ENCODE measurements around the gene RABGGTA.

Gene RABGGTA

DNA sequence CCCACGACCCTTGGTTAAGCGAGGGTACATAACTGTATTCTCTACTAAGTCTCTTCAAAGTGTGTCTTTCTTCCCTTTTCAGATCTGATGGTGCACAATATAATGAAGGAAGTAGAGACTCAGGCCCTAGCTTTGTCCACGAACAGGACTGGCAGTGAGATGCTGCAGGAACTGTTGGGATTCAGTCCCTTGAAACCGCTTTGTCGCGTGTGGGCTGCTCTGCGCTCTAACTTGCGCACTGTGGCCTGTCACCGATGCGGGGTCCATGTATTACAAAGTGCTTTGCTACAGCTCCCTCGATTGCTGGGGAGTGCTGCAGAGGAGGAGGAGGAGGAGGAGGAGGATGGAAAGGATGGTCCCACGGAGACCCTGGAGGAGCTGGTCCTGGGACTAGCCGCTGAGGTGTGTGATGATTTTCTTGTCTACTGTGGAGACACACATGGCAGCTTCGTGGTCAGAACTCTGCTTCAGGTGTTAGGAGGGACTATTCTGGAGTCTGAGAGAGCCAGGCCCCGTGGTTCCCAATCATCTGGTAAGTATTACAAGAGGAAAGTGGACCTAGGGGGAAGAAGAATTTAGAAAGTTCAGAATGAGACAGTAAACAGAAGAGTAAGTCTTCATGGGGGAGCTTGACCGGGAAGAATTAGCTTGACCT is 29.1 kb upstream of the RABGGTA start:
- H3K4me1 ChIP-seq (ENCODE audit: control insufficient read depth in 2 of 2, insufficient read depth in 2 of 2, low read length in 2 of 2), result peaks cover 18% of the 10 kb centered on the region in 2 donors
- H3K27me3 ChIP-seq (ENCODE audit: control insufficient read depth in 2 of 2, insufficient read depth in 2 of 2, low read length in 2 of 2), result no peaks in the 10 kb centered on the region
- H3K9ac ChIP-seq (ENCODE audit: low read depth in 1 of 2, low read length in 2 of 2), result peak overlapping the region; percentile 80 to 94
- H3K27ac ChIP-seq (ENCODE audit: low read depth in 2 of 2, low read length in 2 of 2), result peak overlapping the region; percentile 90 to 91
- H3K4me3 ChIP-seq (ENCODE audit: low read length in 2 of 2), result peak overlapping the region; percentile 84 to 91
- peaks cover 46 to 50% of the 10 kb centered on the region in 2 donors for H3K36me3 ChIP-seq (ENCODE audit: control insufficient read depth in 2 of 2, insufficient read depth in 2 of 2, low read length in 2 of 2)
- H3K9me3 ChIP-seq (ENCODE audit: control insufficient read depth in 2 of 2, low read length in 2 of 2), result no peaks in the 10 kb centered on the region

DNA sequence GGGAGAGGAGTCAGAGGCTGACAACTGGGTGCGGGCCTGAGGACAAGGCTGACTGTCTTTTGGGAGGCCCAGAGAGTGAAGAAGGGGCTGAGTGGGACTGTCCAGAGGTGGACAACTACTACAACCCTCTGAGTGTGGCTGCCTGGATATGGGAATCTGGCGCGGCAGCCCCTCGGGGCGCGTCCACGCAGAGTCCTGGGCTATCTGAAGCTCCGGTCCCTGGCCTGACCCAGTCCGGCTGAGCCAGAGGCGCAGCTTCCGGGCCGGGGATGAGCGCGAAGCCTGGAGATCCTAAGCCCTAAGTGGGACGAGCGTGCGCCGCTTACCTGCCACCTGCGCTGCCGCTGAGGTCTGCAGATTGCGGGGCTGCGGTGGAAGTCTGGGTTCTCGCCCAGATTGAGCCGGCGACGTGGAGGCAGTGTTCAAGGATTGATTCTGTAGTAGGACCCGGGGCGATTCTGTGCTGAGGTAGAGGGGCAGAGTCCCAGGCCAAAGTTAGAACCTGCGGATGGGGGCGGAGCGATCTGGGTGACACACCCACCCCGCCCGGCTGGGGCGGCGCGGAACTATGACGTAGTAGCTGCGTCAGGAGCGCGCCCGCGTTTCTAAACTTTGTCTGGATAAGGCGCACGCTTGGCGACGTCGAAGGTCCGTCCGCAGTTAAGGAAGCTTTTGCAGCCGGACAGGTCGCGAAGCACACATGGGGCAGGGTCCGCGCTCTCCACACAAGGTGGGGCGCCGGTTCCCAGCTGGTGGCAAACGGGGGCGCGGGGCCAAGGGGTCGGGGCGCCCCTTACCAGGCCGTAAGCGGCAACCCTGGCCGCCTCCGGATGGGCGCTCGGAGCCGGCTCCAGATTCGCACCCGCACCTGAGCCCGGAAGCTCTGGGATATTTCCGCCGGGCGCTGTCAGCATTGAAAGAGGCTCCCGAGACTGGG is 28.1 kb upstream of the RABGGTA start, which contains the start of the genes DHRS1 and NOP9:
Gene DHRS1, minus strand, starts transcription at position 526 of the 937 bp plus-strand sequence. CDS start 674 bp downstream, outside the sequence.
Gene NOP9, plus strand, starts transcription at position 596 of the 937 bp plus-strand sequence. Its CDS starts 105 bp downstream, at position 701.
- Histone ChIP-seq H3K9ac (ENCODE audit: low read depth in 1 of 2, low read length in 2 of 2) (peak within 1 kb of the TSS; percentile 93 to 94), H3K9me3 (ENCODE audit: control insufficient read depth in 2 of 2, low read length in 2 of 2) (no peaks in the 10 kb centered on the region), H3K4me3 (ENCODE audit: low read length in 2 of 2) (peak within 1 kb of the TSS; percentile 84 to 91), H3K27ac (ENCODE audit: low read depth in 2 of 2, low read length in 2 of 2) (peak within 1 kb of the TSS; percentile 90 to 91), H3K4me1 (ENCODE audit: control insufficient read depth in 2 of 2, insufficient read depth in 2 of 2, low read length in 2 of 2) (peaks cover 18% of the 10 kb centered on the region in 2 donors), H3K36me3 (ENCODE audit: control insufficient read depth in 2 of 2, insufficient read depth in 2 of 2, low read length in 2 of 2) (peaks cover 39 to 44% of the 10 kb centered on the region in 2 donors), H3K27me3 (ENCODE audit: control insufficient read depth in 2 of 2, insufficient read depth in 2 of 2, low read length in 2 of 2) (no peaks in the 10 kb centered on the region)

DNA sequence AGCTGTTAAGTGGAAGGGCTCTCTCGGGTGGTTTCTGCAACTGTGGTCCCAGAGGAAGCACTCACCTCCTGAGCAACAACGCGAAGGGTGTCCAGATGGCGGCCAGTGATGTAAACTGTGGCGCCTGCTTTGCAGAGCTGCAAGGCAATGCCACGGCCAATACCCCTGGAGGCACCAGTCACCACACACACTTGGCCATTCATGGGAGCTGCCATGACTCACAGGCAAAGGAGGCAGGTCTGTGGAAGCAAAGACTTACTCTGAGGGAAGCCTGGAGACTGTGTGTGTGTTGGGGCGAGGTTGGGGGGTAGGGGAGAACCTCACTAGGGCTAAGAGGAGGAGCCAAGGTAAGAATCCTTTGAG is 27.5 kb upstream of the RABGGTA start:
- H3K4me3 ChIP-seq (ENCODE audit: low read length in 2 of 2), result peak overlapping the region; percentile 84 to 91
- peak overlapping the region; percentile 90 to 91 for H3K27ac ChIP-seq (ENCODE audit: low read depth in 2 of 2, low read length in 2 of 2)
- peaks cover 18% of the 10 kb centered on the region in 2 donors for H3K4me1 ChIP-seq (ENCODE audit: control insufficient read depth in 2 of 2, insufficient read depth in 2 of 2, low read length in 2 of 2)
- no peaks in the 10 kb centered on the region for H3K9me3 ChIP-seq (ENCODE audit: control insufficient read depth in 2 of 2, low read length in 2 of 2)
- H3K36me3 ChIP-seq (ENCODE audit: control insufficient read depth in 2 of 2, insufficient read depth in 2 of 2, low read length in 2 of 2), result peaks cover 32 to 37% of the 10 kb centered on the region in 2 donors
- no peaks in the 10 kb centered on the region for H3K27me3 ChIP-seq (ENCODE audit: control insufficient read depth in 2 of 2, insufficient read depth in 2 of 2, low read length in 2 of 2)
- peak overlapping the region; percentile 93 to 94 for H3K9ac ChIP-seq (ENCODE audit: low read depth in 1 of 2, low read length in 2 of 2)

DNA sequence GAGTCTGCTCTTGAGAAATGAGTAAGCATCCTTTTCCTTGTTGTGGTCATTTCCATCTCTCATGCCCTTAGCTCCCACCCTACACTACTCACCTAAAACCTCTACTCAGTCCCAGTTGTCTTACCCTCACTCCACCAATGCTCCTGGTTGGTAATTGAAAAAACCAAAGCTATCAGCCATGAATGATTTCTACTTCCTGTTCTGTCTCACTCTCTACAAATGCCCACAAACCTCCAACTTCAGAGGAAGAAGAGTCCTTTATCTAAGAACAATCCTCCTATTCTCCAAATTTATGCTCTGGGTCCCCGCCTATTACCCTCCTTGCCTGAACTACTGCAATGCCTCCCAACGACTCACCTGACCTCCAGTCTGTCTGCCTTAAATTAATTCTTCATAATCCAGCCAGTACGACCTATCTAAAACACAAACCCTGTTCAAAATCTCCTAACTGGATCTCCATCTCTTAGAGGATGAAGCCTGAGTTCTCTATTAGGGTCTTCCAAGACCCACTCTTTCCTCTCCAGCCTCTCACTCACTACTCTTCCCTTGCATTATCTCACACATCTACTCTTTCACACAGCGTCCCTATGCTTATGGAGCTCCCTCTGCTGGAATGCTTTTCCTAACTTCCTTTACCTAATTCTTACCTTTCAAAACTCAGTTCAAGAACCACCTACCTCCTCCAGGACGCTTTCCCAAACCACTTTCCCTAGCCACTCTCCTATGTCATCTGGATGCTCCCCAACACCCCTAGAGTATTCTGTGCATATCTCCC is 26.0 kb upstream of the RABGGTA start:
- Histone ChIP-seq H3K9ac (ENCODE audit: low read depth in 1 of 2, low read length in 2 of 2) (no peak overlapping the region), H3K4me3 (ENCODE audit: low read length in 2 of 2) (no peak overlapping the region), H3K27me3 (ENCODE audit: control insufficient read depth in 2 of 2, insufficient read depth in 2 of 2, low read length in 2 of 2) (no peaks in the 10 kb centered on the region), H3K27ac (ENCODE audit: low read depth in 2 of 2, low read length in 2 of 2) (peak overlapping the region in 1 of 2 donors; percentile 27), H3K9me3 (ENCODE audit: control insufficient read depth in 2 of 2, low read length in 2 of 2) (no peaks in the 10 kb centered on the region), H3K36me3 (ENCODE audit: control insufficient read depth in 2 of 2, insufficient read depth in 2 of 2, low read length in 2 of 2) (peaks cover 24 to 32% of the 10 kb centered on the region in 2 donors), H3K4me1 (ENCODE audit: control insufficient read depth in 2 of 2, insufficient read depth in 2 of 2, low read length in 2 of 2) (peaks cover 18% of the 10 kb centered on the region in 2 donors)

DNA sequence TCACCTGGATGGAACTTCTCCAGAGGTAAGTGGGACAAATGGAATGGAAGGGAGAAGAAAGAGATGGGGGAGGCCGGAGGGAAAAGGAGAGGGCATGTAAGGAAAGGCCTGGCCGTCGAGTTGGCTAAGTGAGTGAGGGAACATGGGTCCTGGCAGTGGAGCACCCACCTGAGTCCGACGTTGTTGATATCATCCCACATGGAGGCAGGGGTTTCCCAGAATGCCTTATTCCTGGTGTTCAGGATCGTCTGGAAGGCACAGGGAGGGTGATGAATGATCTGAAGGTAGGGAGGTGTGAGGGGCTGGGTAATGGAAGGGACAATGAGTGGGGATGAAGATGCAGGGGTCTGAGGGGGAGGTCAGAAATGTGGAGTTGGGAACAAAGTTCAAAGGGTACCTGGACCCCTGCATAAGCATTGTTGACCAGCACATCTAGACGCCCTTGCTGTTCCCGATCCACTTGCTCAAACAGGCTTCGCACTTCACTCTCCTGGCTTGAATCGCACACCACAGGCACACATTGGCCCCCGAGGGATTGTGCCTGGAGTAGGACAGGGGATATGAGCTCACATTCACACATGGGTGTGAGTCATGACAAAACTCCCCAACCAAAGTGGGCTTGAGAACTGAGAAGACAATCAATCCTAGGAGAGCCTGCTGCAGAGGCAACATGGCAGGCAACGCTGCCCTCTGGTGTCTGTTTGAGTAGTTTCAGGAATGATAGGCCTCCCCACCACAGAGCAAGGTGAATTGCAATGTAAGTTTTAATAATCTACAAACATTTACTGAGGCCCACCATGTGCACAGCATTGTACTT is 25.2 kb upstream of the RABGGTA start:
- no peak overlapping the region for H3K27ac ChIP-seq (ENCODE audit: low read depth in 2 of 2, low read length in 2 of 2)
- peaks cover 20 to 32% of the 10 kb centered on the region in 2 donors for H3K36me3 ChIP-seq (ENCODE audit: control insufficient read depth in 2 of 2, insufficient read depth in 2 of 2, low read length in 2 of 2)
- H3K27me3 ChIP-seq (ENCODE audit: control insufficient read depth in 2 of 2, insufficient read depth in 2 of 2, low read length in 2 of 2), result no peaks in the 10 kb centered on the region
- no peaks in the 10 kb centered on the region for H3K9me3 ChIP-seq (ENCODE audit: control insufficient read depth in 2 of 2, low read length in 2 of 2)
- H3K4me1 ChIP-seq (ENCODE audit: control insufficient read depth in 2 of 2, insufficient read depth in 2 of 2, low read length in 2 of 2), result peaks cover 18% of the 10 kb centered on the region in 2 donors
- H3K9ac ChIP-seq (ENCODE audit: low read depth in 1 of 2, low read length in 2 of 2), result no peak overlapping the region
- H3K4me3 ChIP-seq (ENCODE audit: low read length in 2 of 2), result no peak overlapping the region

DNA sequence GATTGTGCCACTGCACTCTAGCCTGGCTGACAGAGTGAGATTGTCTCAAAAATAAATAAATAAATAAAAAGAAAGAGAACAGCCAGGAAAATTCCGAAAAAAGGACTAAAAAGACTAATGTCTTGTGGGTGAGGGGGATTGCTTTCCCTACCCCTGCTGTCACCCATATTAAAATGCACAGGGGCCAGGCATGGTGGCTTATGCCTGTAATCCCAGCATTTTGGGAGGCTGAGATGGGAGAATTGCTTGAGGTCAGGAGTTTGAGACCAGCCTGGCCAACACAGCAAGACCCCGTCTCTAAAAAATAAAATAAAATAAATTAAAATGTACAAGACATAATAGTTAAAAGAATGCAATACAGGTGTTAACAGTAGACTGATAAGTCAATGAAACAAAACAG is 22.1 kb upstream of the RABGGTA start:
- Histone ChIP-seq H3K4me1 (ENCODE audit: control insufficient read depth in 2 of 2, insufficient read depth in 2 of 2, low read length in 2 of 2) (peaks cover 0 to 4% of the 10 kb centered on the region in 2 donors), H3K36me3 (ENCODE audit: control insufficient read depth in 2 of 2, insufficient read depth in 2 of 2, low read length in 2 of 2) (peaks cover 41 to 50% of the 10 kb centered on the region in 2 donors), H3K9me3 (ENCODE audit: control insufficient read depth in 2 of 2, low read length in 2 of 2) (no peaks in the 10 kb centered on the region), H3K4me3 (ENCODE audit: low read length in 2 of 2) (no peak overlapping the region), H3K27me3 (ENCODE audit: control insufficient read depth in 2 of 2, insufficient read depth in 2 of 2, low read length in 2 of 2) (no peaks in the 10 kb centered on the region), H3K9ac (ENCODE audit: low read depth in 1 of 2, low read length in 2 of 2) (no peak overlapping the region), H3K27ac (ENCODE audit: low read depth in 2 of 2, low read length in 2 of 2) (no peak overlapping the region)

DNA sequence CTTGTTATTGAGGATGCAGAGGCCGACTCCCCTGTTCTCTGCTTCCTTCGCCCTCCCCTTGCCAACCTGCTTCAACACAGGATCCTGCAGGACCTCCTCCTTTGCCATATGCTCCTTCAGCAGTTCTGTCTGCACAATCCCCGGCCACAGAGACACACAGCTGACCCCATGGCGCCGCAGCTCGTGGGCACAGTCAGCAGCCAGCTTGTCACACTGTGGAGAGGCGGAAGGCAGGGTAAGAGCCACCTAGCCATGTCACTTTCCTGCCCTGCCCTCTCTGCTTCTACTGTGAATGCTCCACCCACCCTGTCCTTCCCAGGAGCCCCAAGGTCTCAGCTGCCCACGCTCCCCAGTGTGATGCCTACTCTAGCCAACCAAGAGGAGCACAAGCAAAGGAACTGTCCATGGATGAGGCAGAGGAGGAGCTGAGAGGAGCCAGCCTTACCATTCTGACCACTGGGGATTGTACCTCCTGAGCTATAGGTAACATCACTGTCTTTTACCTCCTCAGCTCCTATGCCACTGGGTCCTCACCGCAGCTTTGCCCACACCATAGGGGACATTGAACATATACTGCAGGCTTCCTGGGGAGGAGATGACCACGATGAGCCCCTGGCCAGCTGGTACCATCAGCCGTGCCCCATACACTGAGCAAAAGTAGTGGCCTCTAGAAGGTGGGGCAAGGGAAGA is 20.9 kb upstream of the RABGGTA start:
- no peaks in the 10 kb centered on the region for H3K4me1 ChIP-seq (ENCODE audit: control insufficient read depth in 2 of 2, insufficient read depth in 2 of 2, low read length in 2 of 2)
- H3K9ac ChIP-seq (ENCODE audit: low read depth in 1 of 2, low read length in 2 of 2), result no peak overlapping the region
- H3K36me3 ChIP-seq (ENCODE audit: control insufficient read depth in 2 of 2, insufficient read depth in 2 of 2, low read length in 2 of 2), result peaks cover 41 to 50% of the 10 kb centered on the region in 2 donors
- no peak overlapping the region for H3K27ac ChIP-seq (ENCODE audit: low read depth in 2 of 2, low read length in 2 of 2)
- H3K9me3 ChIP-seq (ENCODE audit: control insufficient read depth in 2 of 2, low read length in 2 of 2), result no peaks in the 10 kb centered on the region
- H3K27me3 ChIP-seq (ENCODE audit: control insufficient read depth in 2 of 2, insufficient read depth in 2 of 2, low read length in 2 of 2), result no peaks in the 10 kb centered on the region
- no peak overlapping the region for H3K4me3 ChIP-seq (ENCODE audit: low read length in 2 of 2)

DNA sequence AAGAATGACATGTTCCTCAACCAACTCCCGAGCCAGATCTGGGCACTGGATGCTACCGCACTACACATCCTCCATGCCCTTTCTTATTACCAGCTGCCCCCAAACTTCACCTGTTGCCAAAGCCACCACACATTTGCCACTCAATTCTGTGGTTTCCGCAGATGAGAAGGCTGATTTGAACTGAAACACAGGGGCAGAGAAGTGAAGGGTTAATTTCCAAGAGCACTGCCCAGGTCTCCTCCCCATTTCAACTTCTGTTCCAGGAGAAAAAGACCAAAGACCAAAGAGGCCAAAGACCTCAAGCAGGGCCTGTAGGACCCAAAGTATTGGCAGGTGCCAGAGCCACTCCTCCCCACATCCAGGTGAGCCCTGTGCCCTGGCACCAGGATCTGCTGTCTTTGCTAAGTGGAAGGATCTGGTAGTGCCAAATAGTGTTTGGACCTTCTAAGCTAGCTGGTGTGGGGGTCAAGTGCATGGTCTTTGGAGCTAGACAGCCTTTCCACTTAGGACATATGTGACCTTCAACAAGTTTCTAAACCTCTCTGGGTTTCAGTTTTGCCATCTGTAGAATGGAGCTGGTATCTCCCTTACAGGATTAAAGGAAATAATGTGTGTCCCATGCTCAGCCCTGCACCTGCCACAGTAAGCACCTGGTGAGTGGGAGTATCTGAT is 20.2 kb upstream of the RABGGTA start:
- Histone ChIP-seq H3K36me3 (ENCODE audit: control insufficient read depth in 2 of 2, insufficient read depth in 2 of 2, low read length in 2 of 2) (peaks cover 41 to 50% of the 10 kb centered on the region in 2 donors), H3K9ac (ENCODE audit: low read depth in 1 of 2, low read length in 2 of 2) (no peak overlapping the region), H3K27me3 (ENCODE audit: control insufficient read depth in 2 of 2, insufficient read depth in 2 of 2, low read length in 2 of 2) (no peaks in the 10 kb centered on the region), H3K9me3 (ENCODE audit: control insufficient read depth in 2 of 2, low read length in 2 of 2) (no peaks in the 10 kb centered on the region), H3K4me3 (ENCODE audit: low read length in 2 of 2) (no peak overlapping the region), H3K4me1 (ENCODE audit: control insufficient read depth in 2 of 2, insufficient read depth in 2 of 2, low read length in 2 of 2) (no peaks in the 10 kb centered on the region), H3K27ac (ENCODE audit: low read depth in 2 of 2, low read length in 2 of 2) (no peak overlapping the region)

Measured in mucosa of rectum (tissue), 2 donors.